ENCODE results near the gene ATG9B. TPM values are rescaled to one million over a fixed set of nuclear protein-coding genes. Genes with fewer than 3 reads are reported as not detected.
A peak's percentile ranks its signal among the peaks of the same experiment; 100 is the strongest.

The ATG9B gene
- total RNA-seq, 1 donor from 2014 or later = 0.38 TPM

DNA sequence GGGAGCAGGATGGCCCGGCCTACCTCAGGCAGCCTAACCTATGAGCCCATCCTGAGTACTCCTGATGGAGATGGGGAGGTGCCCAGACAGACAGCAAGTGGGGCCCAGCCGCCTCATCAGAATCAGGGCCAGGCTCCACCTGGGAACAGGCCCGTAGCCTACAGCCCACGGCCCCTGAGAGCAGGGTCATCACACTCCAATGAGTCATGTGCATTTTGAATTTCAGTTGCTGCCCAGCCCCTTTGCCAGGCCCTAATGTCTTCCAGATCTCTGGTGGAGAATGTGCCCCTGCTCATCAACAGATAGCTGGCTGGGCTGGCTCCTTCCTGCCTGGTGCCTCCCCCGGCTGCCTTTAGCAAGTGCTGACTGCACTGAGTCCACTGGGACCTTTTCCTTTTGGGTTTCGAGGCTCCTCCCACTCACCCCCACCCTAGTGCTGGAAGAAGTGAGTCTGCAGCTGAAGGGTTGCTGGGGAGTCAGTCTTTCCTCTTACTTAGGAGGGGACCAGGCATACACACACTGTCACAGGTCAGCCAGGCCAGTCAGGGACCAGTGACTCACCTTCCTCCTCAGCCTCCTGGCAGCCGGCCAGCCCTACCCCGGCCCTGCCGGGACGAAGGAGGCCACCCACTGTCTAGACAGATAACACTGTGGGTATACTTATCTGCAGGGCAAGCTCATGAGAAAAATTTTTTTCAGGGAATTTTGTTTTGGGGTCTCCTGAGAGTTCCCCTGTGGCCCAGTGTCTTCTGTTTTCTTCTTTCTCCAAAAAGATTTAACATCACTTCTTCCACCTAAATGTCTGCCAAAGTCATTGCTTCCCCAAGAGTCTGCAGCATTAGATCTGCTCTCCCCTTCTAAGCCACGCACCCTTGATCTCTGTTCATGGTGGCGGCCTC, 14.9 kb upstream of the ATG9B start:
- intact Hi-C loops (cut with DNase I) = no loop called here
- TF ChIP-seq, protein P1, sequence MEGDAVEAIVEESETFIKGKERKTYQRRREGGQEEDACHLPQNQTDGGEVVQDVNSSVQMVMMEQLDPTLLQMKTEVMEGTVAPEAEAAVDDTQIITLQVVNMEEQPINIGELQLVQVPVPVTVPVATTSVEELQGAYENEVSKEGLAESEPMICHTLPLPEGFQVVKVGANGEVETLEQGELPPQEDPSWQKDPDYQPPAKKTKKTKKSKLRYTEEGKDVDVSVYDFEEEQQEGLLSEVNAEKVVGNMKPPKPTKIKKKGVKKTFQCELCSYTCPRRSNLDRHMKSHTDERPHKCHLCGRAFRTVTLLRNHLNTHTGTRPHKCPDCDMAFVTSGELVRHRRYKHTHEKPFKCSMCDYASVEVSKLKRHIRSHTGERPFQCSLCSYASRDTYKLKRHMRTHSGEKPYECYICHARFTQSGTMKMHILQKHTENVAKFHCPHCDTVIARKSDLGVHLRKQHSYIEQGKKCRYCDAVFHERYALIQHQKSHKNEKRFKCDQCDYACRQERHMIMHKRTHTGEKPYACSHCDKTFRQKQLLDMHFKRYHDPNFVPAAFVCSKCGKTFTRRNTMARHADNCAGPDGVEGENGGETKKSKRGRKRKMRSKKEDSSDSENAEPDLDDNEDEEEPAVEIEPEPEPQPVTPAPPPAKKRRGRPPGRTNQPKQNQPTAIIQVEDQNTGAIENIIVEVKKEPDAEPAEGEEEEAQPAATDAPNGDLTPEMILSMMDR (IDR thresholded peaks at IDR 0.05) = no peak
- Histone ChIP-seq H3K27ac (no peak overlapping the region), H3K9me3 (no peaks in the 10 kb centered on the region), H3K4me3 (no peak overlapping the region), H3K4me1 (peaks cover 19% of the 10 kb centered on the region), H3K27me3 (ENCODE audit: low read depth) (no peaks in the 10 kb centered on the region), H3K36me3 (peaks cover 49% of the 10 kb centered on the region)
- ATAC-seq (peak; percentile 69 to 73), DNase-seq (peak; percentile 71)

DNA sequence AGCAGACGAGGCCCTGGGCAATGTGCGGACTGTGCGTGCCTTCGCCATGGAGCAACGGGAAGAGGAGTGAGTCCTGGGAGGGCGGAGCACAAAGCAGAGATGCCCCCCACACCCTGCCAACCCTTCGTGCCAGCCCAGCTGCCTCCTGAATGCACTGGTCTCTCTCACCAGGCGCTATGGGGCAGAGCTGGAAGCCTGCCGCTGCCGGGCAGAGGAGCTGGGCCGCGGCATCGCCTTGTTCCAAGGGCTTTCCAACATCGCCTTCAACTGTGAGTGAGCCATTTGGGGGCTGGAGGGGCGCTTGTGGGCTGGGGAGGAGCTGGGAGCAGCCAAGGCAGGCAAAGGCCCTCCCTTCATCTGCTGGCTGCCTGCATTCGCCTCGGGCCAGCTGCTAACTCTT, 11.6 kb upstream of the ATG9B start:
- intact Hi-C loops (cut with DNase I) = no loop called here
- ATAC-seq (no peak), DNase-seq (no peak)
- no peak overlapping the region for H3K4me3 ChIP-seq
- H3K27ac ChIP-seq = no peak overlapping the region
- TF ChIP-seq, protein P1 (IDR thresholded peaks at IDR 0.05) = no peak
- H3K36me3 ChIP-seq = peaks cover 48% of the 10 kb centered on the region
- no peaks in the 10 kb centered on the region for H3K9me3 ChIP-seq
- no peaks in the 10 kb centered on the region for H3K27me3 ChIP-seq (ENCODE audit: low read depth)
- H3K4me1 ChIP-seq = peaks cover 19% of the 10 kb centered on the region

DNA sequence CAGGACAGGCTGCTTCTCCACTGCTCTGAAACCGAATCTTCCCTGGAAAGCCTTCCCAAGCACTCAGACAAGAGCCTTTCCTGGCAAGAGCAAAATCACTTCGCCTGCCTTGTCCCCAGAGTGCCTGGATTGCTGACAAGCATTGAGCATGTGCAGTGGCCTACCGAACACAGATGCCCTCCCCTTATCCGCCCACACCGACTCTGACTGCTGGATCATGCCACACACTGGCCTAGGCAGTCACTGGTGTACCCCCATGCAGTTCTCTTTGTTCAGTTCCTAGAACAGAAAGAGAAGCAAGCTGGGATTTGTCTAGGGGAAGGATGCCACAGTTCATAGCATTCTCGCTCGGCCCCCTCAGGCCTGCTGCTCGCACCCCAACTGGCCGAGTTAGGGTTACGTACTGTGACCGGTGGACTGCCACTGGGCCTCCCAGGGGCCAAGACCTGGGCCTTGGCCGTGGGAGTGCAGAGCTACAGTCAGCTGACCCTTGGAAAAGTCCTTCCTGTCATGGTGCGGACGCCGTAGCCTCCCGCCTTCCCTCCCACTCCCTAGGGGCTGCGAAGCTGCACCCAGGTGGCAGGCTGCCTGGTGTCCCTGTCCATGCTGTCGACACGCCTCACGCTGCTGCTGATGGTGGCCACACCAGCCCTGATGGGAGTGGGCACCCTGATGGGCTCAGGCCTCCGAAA, 10.9 kb upstream of the ATG9B start:
- intact Hi-C loops (cut with DNase I) = no loop called here
- Histone ChIP-seq H3K27me3 (ENCODE audit: low read depth) (no peaks in the 10 kb centered on the region), H3K36me3 (peaks cover 48% of the 10 kb centered on the region), H3K4me3 (no peak overlapping the region), H3K27ac (no peak overlapping the region), H3K9me3 (no peaks in the 10 kb centered on the region), H3K4me1 (peaks cover 19% of the 10 kb centered on the region)
- no peak for DNase-seq
- TF ChIP-seq, protein P1 (IDR thresholded peaks at IDR 0.05) = no peak
- ATAC-seq = no peak

DNA sequence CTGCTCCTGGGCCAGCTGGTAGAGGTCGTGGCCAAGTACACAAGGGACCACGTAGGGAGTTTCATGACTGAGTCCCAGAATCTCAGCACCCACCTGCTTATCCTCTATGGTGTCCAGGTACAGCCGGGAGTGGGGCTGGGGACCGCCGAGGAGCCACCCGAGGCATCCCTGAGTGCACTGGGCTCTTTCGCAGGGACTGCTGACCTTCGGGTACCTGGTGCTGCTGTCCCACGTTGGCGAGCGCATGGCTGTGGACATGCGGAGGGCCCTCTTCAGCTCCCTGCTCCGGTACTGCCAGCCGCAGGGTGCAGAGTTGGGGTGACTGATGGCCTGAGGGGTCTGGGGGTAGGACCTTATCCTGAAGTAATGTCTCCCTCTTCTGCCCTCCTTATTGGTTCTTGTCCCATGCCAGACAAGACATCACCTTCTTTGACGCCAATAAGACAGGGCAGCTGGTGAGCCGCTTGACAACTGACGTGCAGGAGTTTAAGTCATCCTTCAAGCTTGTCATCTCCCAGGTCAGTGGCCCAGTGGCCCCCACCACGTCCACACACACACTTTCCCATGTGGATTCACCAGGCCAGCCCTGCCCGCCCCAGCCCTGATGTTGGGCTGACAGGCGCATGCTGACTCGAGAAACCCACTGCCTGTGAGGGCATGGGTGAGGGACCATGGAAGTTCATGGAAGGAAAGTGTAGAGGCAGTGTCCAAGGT, 10.2 kb upstream of the ATG9B start:
- intact Hi-C loops (cut with DNase I) = no loop called here
- ATAC-seq = no peak
- H3K4me3 ChIP-seq = no peak overlapping the region

DNA sequence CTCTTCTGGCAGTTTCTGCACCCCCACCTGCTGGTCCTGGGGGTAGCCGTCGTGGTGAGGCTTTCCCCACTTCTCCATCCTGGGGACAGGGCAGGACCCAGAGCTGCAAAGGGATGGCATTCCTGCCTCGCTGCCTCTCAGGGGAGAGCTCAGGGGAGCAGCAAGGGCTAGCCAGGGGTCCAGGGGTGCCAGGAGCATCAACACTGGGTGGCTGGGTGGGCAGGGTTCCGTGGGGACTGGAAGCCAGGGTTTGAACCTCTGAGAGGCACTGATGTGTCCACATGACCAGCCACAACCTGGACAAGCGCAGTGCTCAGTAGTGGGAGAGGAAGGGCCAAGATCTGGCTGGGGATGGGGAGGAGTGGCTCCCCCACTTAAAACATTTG, 9.6 kb upstream of the ATG9B start:
- intact Hi-C loops (cut with DNase I) = no loop called here
- DNase-seq (no peak), ATAC-seq (no peak)
- TF ChIP-seq, protein P1 (IDR thresholded peaks at IDR 0.05) = no peak
- Histone ChIP-seq H3K4me3 (no peak overlapping the region), H3K27ac (no peak overlapping the region), H3K9me3 (no peaks in the 10 kb centered on the region), H3K4me1 (peaks cover 16% of the 10 kb centered on the region), H3K27me3 (ENCODE audit: low read depth) (no peaks in the 10 kb centered on the region), H3K36me3 (peaks cover 48% of the 10 kb centered on the region)

More for the DNA sequence above, 10.2 kb upstream of the ATG9B start:
- Histone ChIP-seq H3K27ac (no peak overlapping the region), H3K4me1 (peaks cover 16% of the 10 kb centered on the region), H3K36me3 (peaks cover 48% of the 10 kb centered on the region), H3K9me3 (no peaks in the 10 kb centered on the region), H3K27me3 (ENCODE audit: low read depth) (no peaks in the 10 kb centered on the region)
- TF ChIP-seq, protein P1 (IDR thresholded peaks at IDR 0.05) = no peak
- DNase-seq = no peak

Data from lower lobe of right lung (tissue), 2 donors.